Activated CD4-positive, alpha-beta T cell treated with anti-CD3 and anti-CD28 coated beads, Interleukin-2, amount 50 U/mL, for 48 hours (primary cell): ENCODE measurements around the gene SF1.

ENCODE experiments used
- DNase-seq, 2 experiments: peaks; one replicate each; pipeline ENCODE4 v3.0.0-alpha.2; 2020

SF1 gene

DNA sequence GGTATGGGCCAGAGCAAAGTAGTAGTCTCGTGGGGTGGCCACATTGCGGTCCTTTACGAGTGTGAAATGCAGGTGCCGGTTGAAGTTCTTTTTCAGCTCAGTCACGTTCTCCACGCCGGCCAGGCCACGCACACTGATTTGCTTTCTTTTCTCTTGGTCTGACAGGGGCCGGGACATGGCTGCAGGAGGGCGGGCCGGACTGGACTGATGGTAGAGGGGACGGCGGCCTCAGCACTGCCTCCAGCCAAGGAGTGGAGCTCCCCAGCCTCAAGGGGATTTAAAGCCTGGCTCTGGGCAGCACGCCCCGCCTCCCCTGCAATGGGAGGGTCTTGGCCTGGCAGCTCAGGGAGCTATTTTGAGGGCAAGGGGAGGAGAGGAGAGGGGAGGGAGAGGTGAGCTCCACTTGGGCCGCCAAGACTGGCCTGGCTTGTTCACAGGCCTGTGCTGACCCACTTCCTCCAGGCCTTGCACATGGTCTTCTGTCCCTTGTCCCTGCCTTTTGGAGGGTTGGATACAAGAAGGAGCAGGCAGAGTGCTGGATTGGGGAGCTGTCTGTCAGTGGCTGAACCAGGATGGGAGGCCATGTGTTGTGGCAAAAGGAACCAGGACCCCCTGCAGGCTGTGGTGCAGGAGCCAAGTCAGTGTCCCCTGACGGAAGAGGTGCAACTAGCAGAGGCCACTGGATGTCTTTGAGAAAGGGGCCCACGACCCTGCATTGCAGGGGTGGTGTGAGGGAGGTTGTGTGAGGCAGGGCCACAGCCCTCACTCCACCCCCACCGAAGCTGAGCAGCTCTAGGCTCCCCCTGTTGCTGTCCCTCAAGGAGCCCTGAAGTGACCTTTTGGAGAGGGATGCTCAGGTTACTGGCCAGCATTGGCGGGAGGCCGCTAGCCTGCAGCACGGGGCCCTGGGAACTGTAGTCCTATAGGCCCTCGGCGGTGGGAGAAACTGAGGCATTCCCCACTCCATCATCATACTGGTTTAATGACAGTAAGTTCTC is 18.3 kb downstream of the SF1 start, which contains the start of gene PYGM:
Gene PYGM (minus strand): TSS at position 253 of the 998 bp plus-strand sequence. CDS start 76 bp downstream, at position 177.
- no peak for DNase-seq

DNA sequence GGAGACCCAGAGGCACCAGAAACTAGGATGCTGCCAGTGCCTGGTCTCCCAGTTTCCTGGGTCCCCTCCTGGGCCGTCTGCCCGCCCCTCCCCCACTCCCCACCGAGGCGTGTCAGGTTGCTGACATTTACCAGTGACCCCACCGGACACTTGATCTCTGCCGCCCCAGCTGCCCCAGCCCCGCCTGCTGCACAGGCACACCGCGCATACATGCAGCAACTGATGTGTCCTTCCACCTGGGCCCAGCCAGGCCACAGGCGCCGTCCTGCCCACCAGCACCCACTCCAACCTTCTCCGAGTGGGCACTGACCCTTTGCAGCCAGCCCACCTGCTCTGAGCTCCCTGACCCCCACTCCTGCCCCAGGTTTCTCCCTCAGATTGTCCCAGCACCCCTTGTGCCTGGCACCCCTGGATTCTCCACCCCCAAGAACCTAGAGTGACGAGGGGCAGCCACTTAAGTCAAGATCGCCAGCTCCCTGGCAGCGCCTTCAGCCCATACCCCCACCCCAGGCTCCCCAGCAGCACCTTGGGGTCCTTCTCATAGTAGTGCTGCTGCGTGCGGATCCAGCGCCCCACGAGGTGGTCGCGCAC is 19.1 kb downstream of the SF1 start:
- no peak for DNase-seq

DNA sequence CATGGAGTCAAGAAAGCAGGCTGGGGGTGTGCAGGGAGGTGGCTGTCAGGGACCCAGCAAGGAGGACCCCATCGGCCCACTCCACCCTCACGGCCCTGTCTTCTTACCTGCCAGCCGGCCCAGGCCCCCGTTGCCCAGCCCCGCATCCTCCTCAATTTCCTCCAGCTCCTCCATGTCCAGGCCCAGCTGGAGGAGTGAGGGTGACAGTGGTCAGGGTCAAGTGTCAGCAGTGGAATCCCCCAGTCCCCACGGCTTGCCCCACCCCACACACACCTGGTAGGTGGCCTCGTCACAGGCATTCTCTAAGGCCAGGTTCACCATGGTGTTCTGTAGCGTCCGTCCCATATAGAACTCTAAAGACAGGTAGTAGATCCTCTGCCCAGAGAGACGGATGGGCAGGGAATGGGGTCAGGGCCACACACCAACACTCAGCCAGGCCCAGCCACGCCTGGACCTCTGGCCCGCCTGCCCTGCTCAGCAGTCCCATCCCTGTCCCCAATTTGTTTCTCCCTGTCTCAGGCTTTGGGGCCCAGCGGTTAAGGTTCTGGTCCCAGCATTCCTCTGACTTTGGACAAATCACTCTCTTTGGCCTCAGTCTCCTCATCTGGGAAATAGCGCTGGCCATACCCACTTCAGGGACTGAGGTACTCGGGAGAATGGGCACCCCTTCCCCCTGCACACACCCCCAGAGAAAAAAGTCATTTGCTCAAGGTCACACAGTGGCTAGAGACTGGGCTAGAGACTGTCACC is 19.8 kb downstream of the SF1 start:
- no peak for DNase-seq

GRCh38 chr11:64757549-64758329 is 20.6 kb downstream of the SF1 start:
- no peak for DNase-seq

GRCh38 chr11:64755681-64756361 is 22.5 kb downstream of the SF1 start:
- DNase-seq: no peak

DNA sequence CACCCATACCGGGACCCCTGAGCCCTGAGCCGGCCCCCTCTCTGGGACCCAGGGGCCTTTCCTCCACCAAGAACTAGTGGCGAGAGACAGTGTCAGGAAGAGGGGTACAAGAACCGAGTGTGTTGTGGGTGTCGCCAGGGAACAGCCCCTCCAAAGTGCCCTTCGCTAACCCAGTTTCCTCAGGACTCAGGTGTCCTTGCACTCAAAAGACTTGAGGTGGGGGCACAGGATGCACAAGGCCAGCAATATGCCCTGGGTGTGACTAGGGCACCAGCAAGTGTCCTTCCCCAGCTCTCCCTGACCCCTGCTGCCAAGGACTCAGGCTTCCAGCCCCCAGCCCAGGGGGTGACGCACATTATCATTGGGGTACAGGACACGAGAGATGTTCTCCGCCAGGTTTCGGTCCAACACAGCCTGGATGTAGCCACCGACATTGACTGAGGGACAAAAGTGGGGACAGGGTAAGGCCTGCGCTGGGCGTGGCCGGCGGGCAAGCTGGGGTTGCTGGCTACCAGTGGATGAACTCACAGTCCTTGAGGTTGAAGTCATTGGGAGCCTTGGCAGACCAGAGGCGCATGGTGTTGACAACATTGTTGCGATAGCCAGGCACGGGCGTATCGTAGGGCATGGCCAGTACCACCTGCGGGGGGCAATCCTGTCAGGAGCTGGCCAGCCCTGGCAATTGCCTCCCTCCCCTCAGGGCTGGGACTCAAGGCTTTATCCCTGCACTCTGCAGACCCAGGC is 23.3 kb downstream of the SF1 start:
- no peak for DNase-seq

DNA sequence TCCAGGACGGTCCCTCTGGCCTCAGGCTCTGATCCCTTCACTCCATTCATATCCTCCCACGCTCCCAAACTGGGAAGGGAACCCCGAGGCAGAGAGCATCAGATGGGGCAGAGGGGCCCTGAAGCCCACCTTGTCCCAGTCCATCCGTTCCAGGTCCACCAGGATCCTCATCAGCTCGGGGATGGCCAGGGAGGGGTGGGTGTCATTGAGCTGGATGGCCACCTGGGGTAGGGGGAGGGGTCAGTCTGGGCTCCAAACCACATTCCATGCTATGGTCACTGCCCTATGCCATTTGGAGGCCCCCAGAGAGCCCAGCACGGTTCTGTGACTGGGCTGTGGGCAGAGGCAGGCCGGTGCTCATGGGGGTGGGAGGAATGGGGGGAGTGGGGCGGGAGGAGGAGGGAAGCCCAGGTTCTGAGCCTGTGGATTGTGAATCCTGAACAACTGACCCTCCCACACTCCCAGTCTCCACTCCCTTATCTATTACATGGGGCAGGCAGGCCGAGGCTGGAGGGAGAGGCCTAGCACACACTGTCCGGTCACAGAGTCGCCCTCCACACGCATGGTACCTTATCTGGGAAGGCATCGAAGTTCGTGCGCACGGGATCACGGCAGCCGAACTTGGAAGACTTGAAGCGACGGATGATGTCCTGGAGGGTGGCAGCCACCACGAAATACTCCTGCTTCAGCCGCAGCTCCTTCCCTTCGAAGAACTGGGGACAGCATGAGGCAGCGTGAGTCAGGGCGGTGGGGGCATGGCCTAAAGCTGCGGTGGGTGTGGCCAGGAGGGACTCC is 24.0 kb downstream of the SF1 start:
- no peak for DNase-seq

DNA sequence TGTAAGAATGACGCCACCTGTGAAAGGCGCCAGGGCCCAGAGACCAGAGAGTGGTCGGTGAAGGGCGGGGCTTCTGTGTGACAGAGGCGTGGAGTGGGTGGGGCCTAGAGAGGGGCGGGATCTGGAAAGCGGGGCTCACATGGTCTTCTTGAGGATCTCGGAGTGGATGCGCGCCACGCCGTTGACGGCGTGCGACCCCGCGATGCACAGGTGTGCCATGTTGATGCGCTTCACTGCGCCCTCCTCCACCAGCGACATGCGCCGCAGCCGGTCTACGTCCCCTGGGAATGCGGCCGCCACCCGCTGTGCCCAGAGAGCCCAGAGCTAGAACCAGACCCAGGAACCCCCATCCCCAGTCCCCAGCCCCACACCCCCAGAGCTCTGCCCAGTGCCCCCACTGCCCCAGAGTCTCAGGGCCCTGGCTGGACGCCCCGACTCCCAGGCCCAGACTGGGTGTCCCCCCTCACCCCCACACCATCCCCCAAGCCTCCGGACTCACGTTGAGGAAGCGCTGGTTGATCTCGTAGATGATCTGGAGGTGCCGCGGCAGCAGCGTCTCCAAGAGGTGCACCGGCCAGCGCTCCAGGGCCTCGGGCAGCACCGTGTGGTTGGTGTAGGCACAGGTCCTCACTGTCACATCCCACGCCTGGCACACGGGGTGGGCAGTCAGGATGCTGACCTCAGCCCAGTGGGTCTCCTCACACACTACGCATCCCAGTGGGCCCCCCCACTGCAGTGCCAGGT is 24.8 kb downstream of the SF1 start:
- no peak for DNase-seq

GRCh38 chr11:64753019-64753379 is 25.3 kb downstream of the SF1 start:
- no peak for DNase-seq

DNA sequence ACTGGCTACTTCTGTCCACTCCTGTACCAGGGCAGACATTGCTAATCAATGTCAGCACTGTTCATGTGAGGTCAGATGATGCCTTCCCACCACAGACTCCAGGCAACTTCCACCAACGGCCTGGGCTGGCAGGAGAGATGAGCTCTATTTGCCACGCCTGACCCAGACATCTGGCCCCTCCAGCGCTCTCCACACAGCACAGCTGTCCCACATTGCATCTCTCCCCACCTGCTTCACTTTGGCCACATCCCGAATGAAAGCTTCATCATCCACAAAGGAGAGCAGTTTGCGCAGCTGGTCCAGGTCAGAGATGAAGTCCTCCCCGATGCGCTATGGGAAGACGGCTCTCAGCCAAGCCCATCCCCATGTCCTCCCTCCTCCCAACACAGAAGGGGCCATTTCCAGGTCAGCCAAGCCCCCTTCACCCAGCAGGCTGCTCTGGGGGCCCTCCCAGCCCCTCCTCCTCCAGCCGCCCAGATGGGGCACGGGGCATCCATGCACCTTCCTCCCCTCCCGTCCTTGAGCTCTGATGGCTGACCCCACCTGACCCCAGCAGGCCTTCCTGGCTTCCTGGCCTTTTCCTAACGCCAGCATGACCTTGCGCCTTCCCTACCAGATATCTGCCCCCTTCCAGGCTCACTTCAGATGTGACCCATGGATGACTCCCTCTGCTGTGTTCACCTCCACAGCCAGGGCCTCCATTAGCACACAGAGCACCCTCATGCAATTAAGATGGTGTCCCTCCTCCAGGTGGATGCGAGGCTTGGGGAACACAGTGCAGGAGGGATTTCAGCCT is 26.0 kb downstream of the SF1 start:
- no peak for DNase-seq

- no peak for DNase-seq
Measured at GRCh38 chr11:64751580-64751979, 26.8 kb downstream of the SF1 start.

- no peak for DNase-seq
Measured at GRCh38 chr11:64751136-64751535, 27.2 kb downstream of the SF1 start.

DNA sequence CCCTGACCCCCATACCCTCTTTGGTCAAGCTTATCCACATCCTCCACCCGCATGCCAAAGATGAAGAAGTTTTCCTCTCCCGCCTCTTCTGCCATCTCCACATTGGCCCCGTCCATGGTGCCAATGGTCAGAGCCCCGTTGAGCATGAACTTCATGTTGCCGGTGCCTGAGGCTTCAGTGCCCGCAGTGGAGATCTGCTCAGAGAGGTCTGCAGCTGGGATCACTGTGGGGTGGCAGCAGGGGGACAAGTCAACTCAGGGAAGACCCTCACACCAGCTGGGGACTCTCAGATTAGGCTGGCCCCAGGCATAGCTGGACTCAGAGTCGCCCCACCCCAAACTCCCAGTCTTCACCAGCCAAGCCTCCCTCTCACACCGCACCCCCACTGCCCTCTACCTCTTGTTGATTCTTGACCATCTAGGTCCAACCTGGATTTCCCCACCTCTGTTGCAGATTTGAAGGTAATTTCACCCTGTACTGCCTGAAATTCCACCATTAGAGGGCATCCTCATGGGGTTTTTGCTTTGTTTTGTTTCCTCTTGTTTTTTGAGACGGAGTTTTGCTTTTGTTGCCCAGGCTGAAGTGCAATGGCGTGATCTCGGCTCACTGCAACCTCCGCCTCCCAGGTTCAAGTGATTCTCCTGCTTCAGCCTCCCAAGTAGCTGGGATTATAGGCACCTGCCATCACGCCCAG is 27.8 kb downstream of the SF1 start:
- no peak for DNase-seq

DNA sequence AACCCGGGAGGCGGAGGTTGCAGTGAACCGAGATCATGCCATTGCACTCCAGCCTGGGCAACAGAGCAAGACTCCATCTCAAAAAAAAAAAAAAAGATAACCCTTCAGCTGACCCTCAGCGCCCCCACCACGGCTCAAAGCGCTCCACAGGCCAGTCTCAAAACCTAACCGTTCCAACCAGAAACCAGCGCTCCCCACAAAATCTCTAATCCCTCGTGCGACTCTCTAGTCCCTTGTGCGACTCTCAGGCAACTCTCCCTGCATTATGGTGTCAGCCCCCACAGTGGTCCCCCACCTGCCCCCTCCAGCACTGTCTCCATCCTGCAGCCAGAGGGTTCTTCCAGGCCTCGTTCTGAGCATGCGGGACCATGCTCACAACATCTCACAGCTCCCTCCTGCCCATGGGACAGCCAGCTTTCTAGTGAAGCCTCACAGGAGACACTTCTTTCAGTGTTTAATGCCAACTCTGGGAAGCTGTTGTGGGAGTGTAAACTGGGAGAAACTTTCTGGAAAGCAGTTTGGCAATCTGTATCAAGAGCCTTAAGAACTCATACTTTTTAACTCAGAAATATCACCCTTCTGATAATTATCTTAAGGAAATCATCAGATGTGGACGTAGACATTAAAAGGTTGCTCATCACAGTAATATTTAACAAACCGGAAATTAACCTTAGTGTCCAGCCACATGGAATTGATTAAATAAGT is 30.2 kb downstream of the SF1 start:
- DNase-seq: no peak

DNA sequence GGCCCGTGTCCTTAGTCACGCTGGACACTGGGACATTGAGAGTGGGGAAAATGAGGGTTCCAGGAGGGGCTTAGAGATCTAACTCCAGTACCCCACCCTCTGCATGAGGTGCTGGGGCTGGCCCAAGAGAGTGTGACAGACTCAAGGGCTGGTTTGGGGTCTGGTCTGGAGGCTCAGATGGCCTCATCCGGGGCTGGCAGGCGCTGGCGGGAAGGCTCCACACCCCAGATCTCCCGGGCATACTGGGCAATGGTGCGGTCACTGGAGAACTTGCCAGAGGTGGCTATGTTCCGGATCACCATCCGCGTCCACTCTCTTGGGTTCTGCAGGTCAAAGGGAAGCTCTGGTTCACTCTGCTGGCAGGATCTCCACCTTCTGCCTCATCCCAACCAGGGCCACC is 31.9 kb downstream of the SF1 start:
- DNase-seq: no peak

- peak; percentile 57 to 67 for DNase-seq
Measured at GRCh38 chr11:64745521-64746328, 32.6 kb downstream of the SF1 start.

GRCh38 chr11:64745189-64745520 is 33.2 kb downstream of the SF1 start:
- peak; percentile 49 to 62 for DNase-seq
